Activated CD4-positive, alpha-beta T cell treated with anti-CD3 and anti-CD28 coated beads, Interleukin-10, Interleukin-2, amounts not matched to agents 100 ng/mL and 50 ng/mL, durations not matched to agents 16 hours and 8 hours (primary cell): ENCODE measurements around the gene NINJ1.
A peak's percentile ranks its signal among the peaks of the same experiment; 100 is the strongest.

ENCODE experiments used
- DNase-seq: peaks from one replicate; pipeline ENCODE4 v3.0.0-alpha.2; 2020

NINJ1 gene

GRCh38 chr9:93086447-93087224 is 47.4 kb downstream of the NINJ1 start:
- no peak for DNase-seq

GRCh38 chr9:93085676-93086075 is 48.4 kb downstream of the NINJ1 start:
- DNase-seq = no peak

- DNase-seq = no peak
Measured at GRCh38 chr9:93084471-93084881, 49.6 kb downstream of the NINJ1 start.

- DNase-seq = peak; percentile 74
Measured at GRCh38 chr9:93083592-93084470, 50.2 kb downstream of the NINJ1 start.

GRCh38 chr9:93082841-93083411 is 51.1 kb downstream of the NINJ1 start:
- no peak for DNase-seq

- no peak for DNase-seq
Measured at GRCh38 chr9:93081931-93082330, 52.1 kb downstream of the NINJ1 start.

- DNase-seq = no peak
Measured at GRCh38 chr9:93081081-93081529, 52.9 kb downstream of the NINJ1 start.

- no peak for DNase-seq
Measured at GRCh38 chr9:93080406-93080805, 53.6 kb downstream of the NINJ1 start.

- DNase-seq = no peak
Measured at GRCh38 chr9:93079371-93079770, 54.7 kb downstream of the NINJ1 start.

- no peak for DNase-seq
Measured at GRCh38 chr9:93077811-93078210, 56.2 kb downstream of the NINJ1 start.

- DNase-seq = no peak
Measured at GRCh38 chr9:93077367-93077766, 56.7 kb downstream of the NINJ1 start.

GRCh38 chr9:93076792-93077128 is 57.3 kb downstream of the NINJ1 start:
- no peak for DNase-seq

GRCh38 chr9:93076101-93076791 is 57.8 kb downstream of the NINJ1 start:
- no peak for DNase-seq

GRCh38 chr9:93072383-93072795 is 61.7 kb downstream of the NINJ1 start:
- DNase-seq = no peak
